Measurements from ENCODE around the gene TMEM135. TPM values are rescaled to one million over a fixed set of nuclear protein-coding genes. Genes with fewer than 3 reads are reported as not detected.
"Not testable (repeated sequence)": the region's sequence is repeated elsewhere in the genome, so short reads cannot be mapped to it uniquely, and the experiment has no call there.

Gene TMEM135
- total RNA-seq, 1 donor from 2014 or later = 16.4 TPM

GRCh38 chr11:87265979-87266378, 228.2 kb downstream of the TMEM135 start:
- Histone ChIP-seq H3K27me3 (ENCODE audit: low read depth) (no peaks in the 10 kb centered on the region), H3K27ac (replicated peaks) (peak overlapping the region; percentile 1), H3K4me3 (no peak overlapping the region), H3K9me3 (replicated peaks) (no peaks in the 10 kb centered on the region), H3K36me3 (no peaks in the 10 kb centered on the region), H3K4me1 (peaks cover 1% of the 10 kb centered on the region)
- intact Hi-C loops (cut with micrococcal nuclease) = no loop called here
- DNase-seq = no peak
- TF ChIP-seq, protein P1, sequence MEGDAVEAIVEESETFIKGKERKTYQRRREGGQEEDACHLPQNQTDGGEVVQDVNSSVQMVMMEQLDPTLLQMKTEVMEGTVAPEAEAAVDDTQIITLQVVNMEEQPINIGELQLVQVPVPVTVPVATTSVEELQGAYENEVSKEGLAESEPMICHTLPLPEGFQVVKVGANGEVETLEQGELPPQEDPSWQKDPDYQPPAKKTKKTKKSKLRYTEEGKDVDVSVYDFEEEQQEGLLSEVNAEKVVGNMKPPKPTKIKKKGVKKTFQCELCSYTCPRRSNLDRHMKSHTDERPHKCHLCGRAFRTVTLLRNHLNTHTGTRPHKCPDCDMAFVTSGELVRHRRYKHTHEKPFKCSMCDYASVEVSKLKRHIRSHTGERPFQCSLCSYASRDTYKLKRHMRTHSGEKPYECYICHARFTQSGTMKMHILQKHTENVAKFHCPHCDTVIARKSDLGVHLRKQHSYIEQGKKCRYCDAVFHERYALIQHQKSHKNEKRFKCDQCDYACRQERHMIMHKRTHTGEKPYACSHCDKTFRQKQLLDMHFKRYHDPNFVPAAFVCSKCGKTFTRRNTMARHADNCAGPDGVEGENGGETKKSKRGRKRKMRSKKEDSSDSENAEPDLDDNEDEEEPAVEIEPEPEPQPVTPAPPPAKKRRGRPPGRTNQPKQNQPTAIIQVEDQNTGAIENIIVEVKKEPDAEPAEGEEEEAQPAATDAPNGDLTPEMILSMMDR (IDR thresholded peaks at IDR 0.05; ENCODE audit: borderline replicate concordance) = no peak

DNA sequence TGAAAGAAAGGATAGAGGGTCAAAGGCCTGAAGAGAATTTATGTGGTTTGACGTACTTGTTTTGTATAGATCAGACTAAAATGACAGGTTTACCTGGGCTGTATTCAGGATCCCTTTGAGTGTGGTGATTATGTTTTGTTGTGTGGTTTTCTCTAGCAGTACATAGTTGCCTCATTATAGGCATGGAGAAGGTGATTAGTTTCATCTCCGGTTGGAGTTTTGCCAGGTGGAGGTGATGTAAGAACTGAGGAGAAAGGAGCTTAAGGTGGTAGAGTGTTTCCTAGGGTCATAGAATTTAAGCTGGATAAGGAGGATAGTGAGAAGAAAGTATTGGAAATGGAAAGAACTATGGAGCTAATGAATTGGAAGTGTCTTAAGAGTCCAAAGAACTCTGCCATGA, 229.0 kb downstream of the TMEM135 start:
- intact Hi-C loops (cut with micrococcal nuclease) = no loop called here
- H3K36me3 ChIP-seq = no peaks in the 10 kb centered on the region
- no peak overlapping the region for H3K27ac ChIP-seq (replicated peaks)
- H3K27me3 ChIP-seq (ENCODE audit: low read depth) = no peaks in the 10 kb centered on the region
- no peak overlapping the region for H3K4me3 ChIP-seq
- no peak for DNase-seq
- H3K9me3 ChIP-seq (replicated peaks) = no peaks in the 10 kb centered on the region
- TF ChIP-seq, protein P1 (IDR thresholded peaks at IDR 0.05; ENCODE audit: borderline replicate concordance) = no peak
- H3K4me1 ChIP-seq = no peaks in the 10 kb centered on the region

- intact Hi-C loops (cut with micrococcal nuclease) = loop anchor here (10.0 kb wide), 1 partner anchor 187 kb away; no protein-coding TSS in a partner anchor
- H3K27ac ChIP-seq (replicated peaks); DNase-seq; H3K4me1 ChIP-seq; H3K27me3 ChIP-seq (ENCODE audit: low read depth); H3K4me3 ChIP-seq; H3K9me3 ChIP-seq (replicated peaks); H3K36me3 ChIP-seq: not testable (repeated sequence)
These were observed 234.2 kb downstream of the TMEM135 start for GRCh38 chr11:87271951-87272350.

DNA sequence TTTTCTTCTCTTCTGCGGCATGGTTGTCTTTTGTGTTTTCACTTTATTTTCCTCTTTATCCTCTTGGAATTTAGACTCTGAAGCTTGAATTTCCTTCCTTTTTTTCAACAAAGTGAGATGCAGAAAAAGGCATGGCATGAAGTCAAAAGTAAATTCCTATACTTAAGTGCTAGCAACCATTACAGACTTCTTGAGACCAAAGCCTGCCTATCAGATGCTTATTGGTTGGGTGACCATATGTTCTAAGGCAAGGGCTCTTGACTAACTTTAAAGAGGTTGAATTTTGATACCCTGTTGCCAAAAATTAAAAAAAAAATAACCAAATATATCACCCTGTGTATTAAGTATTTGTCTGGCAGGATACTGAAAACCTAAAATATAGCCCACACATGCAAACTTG, 237.4 kb downstream of the TMEM135 start:
- TF ChIP-seq, protein P1 (IDR thresholded peaks at IDR 0.05; ENCODE audit: borderline replicate concordance) = no peak
- intact Hi-C loops (cut with micrococcal nuclease) = loop anchor here (10.0 kb wide), 1 partner anchor 190 kb away; no protein-coding TSS in a partner anchor

DNA sequence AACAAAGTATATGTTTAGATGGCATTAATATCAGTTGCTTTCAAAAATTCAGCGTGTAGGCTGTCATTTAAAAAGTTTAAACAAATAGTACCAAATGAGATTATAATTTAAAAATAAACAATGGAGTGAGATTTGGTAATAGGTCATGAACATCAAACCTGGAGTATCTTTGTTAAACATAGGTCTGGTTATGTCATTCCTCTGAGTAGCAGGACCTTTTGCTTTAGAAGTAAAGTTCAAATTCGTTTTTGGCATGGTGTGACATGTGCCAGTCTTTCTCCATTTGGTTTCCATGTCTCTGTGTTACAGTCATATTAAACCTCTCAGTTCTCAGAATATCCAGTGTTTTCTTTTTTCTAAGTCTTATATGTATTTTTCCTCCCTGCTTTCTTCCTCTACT, 242.4 kb downstream of the TMEM135 start:
- intact Hi-C loops (cut with micrococcal nuclease) = loop anchor here (5.0 kb wide), 1 partner anchor 343 kb away; no protein-coding TSS in a partner anchor
- H3K9me3 ChIP-seq (replicated peaks) = no peaks in the 10 kb centered on the region
- no peak overlapping the region for H3K4me3 ChIP-seq
- no peaks in the 10 kb centered on the region for H3K27me3 ChIP-seq (ENCODE audit: low read depth)
- H3K27ac ChIP-seq (replicated peaks) = no peak overlapping the region
- H3K36me3 ChIP-seq = no peaks in the 10 kb centered on the region
- TF ChIP-seq, protein P1 (IDR thresholded peaks at IDR 0.05; ENCODE audit: borderline replicate concordance) = no peak
- H3K4me1 ChIP-seq = peaks cover 26% of the 10 kb centered on the region
- DNase-seq = no peak

More for the DNA sequence above, 237.4 kb downstream of the TMEM135 start:
- peaks cover 10% of the 10 kb centered on the region for H3K4me1 ChIP-seq
- no peaks in the 10 kb centered on the region for H3K27me3 ChIP-seq (ENCODE audit: low read depth)
- H3K4me3 ChIP-seq = no peak overlapping the region
- no peak for DNase-seq
- H3K9me3 ChIP-seq (replicated peaks) = no peaks in the 10 kb centered on the region
- H3K27ac ChIP-seq (replicated peaks) = no peak overlapping the region
- H3K36me3 ChIP-seq = no peaks in the 10 kb centered on the region

- TF ChIP-seq, protein P1 (IDR thresholded peaks at IDR 0.05; ENCODE audit: borderline replicate concordance) = peak; percentile 53
- Histone ChIP-seq H3K36me3 (no peaks in the 10 kb centered on the region), H3K9me3 (replicated peaks) (no peaks in the 10 kb centered on the region), H3K27ac (replicated peaks) (peak overlapping the region; percentile 34), H3K27me3 (ENCODE audit: low read depth) (no peaks in the 10 kb centered on the region), H3K4me3 (no peak overlapping the region), H3K4me1 (peaks cover 20% of the 10 kb centered on the region)
- intact Hi-C loops (cut with micrococcal nuclease) = loop anchor here (5.0 kb wide), 1 partner anchor 344 kb away; no protein-coding TSS in a partner anchor
- DNase-seq = no peak
These were observed 243.8 kb downstream of the TMEM135 start for GRCh38 chr11:87281496-87281895.
